Measurements from ENCODE around the gene FBXO31.
A peak's percentile ranks its signal among the peaks of the same experiment; 100 is the strongest.
"Not testable (repeated sequence)": the region's sequence is repeated elsewhere in the genome, so short reads cannot be mapped to it uniquely, and the experiment has no call there.

Gene FBXO31

DNA sequence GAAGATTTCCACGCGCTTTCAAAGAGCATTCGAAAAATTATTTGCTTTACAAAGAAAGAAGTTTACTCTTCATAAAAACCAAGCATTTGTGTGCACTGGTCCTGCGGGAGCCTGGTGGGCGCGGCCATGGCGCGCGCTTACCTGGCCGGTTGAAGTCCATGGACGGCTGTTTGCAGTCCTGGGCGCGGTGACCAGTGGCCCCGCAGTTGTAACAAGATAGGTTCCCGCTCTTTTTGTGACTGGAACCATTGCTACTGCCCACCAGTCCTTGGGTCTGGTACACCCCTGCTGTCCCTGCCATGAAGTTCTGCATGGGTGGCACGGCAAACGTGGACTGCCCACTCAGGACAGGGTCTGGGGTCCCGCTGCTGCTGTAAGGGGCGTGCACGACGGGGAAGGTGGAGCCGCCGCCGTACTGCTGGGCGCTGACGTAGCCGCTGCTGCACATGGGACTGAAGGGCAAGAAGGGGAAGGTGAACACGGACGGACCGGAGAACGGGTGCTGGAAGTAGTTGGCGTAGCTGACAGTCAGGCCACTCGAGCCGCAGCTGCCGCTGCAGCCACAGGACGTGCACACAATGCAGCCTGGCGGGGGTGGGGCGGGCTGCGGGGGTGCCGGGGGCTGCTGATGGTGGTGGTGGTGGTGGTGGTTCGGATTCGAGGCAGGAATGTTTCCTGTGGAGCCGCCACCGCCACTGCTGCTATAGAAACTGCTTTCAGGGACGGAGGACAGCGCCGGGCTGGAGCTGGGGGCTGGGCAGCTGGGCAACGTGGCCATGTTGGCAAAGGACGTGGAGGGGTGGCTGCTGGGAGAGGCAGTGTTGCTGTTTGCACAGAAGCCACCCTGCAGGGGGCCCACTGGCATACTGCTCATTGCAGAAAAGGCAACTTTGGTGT is 28.0 kb upstream of the FBXO31 start:
- DNase-seq, result no peak

DNA sequence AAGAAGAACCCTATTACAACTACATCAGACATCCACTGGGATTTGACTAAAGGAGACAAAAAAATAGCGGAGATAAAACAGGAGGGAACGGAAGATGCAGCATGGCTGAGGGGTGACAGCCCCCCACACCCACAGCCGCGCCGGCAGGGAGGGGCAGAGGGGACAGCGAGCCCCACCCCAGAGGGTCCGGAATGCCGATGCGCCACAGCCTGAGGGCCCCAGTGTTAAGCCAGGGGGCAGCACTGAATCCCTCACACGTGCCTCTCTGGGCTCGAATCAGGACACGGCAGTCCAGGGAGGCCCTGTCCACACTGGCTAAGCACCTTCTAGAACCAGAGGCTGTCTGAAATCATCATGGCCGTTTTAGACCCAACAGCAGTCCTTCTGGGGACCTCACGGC is 27.4 kb upstream of the FBXO31 start:
- no peak for DNase-seq

DNA sequence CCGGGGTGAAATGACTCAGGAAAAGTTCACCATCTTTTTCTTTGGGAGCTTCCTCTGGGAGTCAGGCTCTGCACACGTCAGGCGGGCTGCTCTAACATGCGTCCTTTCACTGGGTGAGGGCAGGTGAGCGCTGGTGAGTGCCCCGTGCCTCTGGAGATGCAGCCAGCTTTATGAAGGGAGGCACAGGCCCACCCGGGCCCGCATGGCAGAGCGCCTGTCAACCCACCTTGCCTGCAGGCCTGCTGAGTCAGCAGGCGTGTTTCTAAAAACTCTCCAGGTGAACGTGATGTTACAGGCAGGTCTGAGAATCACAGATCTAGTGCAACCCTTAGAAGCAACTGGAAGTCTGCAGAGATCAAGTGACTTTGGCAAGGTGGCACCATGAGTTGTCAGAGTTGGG is 27.0 kb upstream of the FBXO31 start:
- no peak for DNase-seq

DNA sequence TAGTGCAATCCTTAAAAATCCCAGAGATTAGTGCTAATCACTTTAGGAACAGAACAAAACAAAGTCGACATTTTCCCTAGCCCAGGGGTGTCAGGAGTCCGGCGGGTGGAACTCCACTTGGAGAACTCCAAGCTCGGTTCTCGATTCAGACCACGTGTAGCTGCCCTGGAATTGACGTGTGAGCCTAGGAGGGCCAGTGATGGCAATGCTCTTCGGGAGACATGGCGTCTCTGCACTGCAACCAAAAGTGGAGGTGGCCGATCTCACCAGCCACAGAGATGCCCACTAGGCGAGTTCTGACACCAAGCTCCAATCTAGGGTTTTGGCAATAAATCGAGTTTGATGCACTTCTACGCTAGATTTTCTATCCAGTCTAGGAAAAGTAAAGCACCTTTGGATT is 26.2 kb upstream of the FBXO31 start:
- no peak for DNase-seq

DNA sequence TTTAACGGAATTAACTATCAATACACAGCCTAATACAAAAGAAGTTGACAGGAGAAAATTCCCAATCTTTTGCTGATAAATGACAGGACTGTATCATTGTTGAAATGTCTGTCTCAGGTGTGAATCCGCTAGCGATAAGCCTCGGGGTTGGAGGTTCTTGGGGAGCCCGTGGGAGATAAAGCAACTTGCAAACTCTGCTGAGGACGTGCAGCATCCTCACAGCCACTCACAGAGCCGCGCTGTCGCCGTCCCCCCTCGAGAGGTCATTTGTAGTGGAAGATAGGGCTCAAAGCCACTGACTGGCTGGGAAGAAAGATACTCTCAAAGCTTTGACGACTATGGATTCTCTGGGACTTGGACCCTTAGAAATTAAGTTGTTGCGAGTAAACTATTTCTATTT is 25.6 kb upstream of the FBXO31 start:
- DNase-seq, result no peak

DNA sequence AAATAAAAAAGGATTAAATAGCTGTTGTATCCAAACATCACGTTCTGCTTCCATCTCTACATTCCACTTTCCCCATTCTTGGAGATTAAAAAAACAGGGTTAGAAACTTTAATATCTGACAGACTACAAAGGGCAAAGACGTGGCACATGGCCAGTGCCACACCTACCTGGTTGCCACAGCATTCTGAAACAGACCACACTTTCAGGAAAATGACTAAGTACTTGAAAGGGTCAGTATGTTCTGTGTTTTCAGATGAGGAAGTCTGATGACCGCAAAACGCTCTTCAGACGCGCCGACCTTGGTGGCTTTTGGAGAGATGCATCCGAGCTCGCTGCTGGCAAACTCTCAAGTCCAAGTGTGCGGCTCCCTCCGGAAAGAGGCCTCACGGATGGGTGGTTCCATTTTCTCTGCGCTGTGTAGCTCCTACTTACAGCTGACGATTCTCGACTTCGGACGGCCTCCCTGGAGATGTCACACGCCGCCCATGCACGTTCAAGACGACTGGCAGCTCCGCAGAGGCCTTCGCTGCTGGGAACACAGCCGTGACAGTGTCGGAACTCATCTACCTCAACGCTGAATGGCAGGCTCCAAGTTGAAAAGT is 24.0 kb upstream of the FBXO31 start:
- no peak for DNase-seq

DNA sequence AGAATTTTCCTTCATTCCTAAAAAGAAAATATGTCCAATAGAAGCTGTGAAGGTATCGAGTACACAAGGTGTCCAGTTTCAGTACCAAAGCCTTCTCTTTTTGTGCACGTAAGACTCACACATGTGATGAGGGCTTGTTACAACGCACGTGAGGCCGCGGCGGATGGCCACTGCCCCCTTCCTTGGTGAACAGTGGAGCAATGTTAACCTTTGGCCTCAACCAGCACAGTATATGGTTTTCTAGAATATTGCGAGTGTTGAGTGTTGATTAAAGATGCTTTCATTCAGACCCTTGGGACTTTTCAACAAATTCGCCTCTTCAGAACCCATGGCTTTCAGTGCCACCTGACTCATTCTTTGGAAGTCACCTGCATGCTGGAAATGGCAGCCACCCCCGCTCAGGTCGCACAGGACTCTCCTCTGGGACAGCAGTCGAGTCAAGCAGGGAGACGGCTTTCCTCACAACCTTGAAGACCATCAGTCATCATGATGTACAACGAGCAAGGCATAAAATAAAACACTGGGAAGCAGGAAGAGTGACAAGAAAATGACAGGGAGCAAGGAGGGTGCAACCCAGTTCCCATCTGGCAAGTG is 23.0 kb upstream of the FBXO31 start:
- DNase-seq, result no peak

DNA sequence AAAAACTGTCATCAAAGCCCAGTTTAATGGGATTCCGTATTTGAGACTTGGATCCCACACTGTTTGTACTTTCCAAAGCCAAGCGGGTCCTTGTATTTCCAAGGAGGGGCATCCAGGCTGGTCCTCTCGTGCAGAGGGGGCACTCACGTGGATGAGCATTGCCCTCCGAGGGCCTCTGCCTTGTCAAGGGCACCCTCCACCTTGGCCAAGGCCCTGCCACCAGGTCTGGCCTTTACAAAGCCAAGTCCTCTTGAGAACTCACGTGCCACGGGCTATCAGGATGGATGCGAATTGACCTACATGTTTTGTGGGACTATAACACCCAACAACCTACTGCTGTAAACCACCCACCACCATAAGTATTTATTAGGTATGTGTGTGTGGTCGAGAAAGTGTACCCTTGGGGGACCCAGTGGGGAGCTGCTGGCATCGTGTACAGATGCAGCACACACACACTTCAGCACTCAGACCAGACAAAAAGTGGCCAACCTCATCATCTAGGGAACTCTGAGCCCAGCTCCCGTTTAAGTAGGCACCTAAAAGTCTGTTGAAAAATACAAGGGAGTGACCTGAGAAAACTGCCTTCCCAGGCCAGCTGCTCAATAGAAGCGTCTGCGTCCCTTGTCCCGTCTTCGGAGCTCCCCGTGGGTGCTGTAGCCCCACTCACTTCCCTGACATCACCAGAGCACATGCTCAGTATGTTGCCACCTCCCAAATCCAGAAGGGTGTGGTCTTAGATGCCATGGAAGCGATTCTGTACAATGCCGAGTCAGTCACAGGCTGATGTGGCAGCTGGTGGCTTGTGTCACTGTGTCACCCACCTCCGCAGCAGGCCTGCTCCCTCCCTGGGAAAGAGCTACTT is 21.4 kb upstream of the FBXO31 start:
- no peak for DNase-seq

DNA sequence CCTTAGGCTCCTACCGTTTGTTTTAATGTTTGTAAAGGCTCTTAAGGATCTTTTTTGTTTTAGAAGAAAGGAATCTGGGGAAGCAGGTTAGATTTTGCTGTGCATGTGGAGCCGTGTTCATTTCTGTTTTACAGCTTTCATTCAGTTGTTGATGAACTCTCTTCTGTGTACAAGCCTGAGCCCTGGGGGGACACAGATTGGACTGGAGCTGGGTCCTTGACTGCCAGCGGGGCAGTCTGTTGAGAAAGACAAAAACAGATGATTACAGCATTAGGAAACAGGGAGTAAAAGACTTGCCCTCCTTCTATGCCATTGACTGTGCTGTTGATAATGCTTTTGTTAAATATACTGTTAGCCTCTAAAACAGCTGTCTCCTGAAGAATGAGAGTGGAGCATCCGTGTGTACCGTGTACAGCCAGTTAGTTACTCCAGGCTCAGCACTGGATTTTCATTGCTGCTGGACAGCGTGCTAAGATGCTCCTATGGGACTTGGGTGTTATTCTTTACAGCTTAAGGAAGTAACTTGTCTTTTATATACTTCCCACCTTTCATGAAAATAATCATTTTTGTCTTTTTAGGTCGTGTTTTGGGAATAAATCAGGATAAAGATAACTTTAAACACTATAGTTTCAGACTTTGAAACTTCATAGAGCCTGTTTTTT is 11.7 kb upstream of the FBXO31 start:
- DNase-seq, result no peak

DNA sequence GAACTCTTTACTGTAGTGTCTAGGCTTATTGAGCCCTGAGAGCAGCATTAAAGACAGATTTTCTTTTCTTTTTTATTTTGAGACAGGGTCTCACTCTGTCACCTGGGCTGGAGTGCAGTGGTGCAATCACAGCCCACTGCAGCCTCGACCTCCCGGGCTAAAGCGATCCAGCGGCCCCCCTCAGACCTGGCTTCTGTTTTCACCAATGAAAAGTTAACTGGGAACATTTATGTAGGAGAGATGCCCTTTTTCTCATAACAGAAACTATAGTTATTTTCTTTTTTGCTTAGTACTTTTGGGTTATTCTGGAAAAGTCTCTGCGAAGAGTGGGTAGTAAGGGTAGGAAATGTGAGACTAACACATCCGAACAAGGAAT is 10.1 kb upstream of the FBXO31 start:
- DNase-seq, result no peak

DNA sequence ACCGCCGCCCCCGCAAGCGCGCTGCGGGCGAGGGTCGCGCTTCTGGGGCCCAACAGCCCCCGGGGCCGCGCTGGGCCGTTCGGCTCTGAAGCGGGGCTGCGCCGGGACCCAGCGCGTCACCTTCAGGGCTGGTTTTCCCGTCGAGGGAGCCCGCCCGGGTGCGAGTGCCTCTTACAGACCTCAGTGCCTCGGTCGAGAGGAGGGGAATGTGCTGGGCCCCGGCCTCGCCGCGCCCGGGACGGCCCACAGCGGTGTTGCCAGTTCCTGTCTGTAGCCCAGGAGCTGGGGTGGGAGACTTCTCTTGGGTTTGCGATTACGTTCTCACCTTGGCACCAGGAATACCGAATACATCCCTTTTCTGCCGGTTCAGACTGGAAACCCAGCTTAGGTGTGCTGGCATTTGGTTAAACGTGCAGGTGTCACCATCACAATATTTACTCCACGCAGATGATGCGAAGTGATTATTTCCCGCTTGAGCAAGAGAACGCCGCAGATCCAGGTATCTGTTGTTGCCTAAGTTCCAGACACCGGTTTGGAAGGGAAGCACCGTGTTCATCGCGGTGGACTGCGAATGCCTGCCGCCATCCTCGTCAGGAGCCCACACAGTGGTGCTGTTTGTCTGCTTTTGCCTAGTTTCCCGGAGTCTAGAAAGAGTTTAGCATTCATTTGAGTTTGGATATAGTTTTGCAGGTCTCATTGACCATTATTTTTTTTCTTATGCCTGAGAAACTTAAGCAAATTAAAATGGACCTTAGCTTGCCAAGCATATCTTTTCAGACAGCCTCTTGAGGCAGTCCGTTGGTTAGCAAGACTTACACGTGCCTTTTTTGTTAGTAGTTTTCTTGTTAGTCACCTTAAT is 9.5 kb upstream of the FBXO31 start:
- no peak for DNase-seq

DNA sequence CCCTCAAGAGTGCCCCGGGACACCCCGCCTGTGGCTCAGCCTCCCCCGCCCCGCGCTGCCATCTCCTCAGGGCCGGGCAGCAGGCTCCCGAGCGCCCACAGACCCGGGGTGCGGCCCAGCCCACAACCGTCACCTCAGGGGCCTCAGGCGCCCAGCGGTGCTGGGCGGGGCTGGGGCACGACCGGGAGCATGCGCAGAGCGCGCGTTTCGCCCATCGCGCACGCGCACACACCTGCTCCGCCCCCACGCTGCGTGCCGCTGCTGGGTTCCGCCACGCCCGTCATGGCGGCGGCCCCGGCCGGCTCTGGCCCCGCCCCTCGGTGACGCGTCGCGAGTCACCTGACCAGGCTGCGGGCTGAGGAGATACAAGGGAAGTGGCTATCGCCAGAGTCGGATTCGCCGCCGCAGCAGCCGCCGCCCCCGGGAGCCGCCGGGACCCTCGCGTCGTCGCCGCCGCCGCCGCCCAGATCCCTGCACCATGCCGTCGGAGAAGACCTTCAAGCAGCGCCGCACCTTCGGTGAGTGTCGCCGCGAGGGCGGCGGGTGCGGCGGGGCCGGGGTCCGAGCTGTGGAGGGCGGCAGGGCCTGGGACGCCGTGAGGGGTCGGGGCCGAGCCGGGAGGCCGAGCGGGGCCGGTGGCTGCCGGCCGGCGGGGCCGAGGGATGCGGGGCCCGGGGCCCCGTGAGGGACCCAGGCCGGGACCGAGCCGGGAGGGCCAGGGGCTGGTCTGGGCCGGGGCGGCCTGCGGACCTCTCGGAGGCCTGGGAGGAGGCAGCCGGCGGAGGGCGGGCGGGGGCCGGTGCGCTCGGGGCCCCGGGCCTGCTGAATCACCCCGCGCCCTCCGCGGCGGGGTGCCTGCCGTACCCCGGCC is 8.6 kb upstream of the FBXO31 start, which contains the start of gene MAP1LC3B:
TSS of gene MAP1LC3B (plus strand) at position 387 of the 871 bp plus-strand sequence. CDS start at position 479, 92 bp downstream.
- DNase-seq, result peak; percentile 80

DNA sequence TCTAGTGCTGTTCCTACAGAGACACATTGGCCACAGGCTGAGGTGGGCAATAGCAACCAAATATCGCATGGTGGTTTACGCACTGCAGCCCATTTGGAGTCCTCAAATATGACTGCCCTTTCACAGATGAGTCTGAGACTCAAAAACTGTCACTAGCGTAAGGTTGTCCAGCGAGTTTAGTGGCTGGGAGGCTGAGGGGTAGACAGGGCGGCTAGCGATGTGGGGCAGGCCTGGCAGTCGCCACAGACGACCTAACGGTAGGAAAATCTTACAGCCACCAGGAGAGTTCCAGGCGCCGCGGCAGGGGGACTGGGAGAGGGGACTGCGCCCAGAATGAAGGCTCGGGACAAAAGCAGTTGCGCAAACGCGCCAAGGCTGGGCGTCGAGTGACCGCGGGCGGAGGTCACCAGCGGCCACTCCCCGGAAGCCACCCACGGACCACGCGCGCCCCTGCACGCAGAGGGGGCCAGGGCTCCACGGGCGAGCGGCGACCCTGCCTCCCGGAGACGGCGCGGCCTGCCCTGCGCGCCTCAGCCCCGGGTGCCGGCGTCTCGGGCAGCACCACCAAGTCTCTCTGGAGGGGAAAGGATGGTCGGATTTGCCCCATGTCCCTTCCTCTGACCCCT is 7.9 kb upstream of the FBXO31 start:
- no peak for DNase-seq

DNA sequence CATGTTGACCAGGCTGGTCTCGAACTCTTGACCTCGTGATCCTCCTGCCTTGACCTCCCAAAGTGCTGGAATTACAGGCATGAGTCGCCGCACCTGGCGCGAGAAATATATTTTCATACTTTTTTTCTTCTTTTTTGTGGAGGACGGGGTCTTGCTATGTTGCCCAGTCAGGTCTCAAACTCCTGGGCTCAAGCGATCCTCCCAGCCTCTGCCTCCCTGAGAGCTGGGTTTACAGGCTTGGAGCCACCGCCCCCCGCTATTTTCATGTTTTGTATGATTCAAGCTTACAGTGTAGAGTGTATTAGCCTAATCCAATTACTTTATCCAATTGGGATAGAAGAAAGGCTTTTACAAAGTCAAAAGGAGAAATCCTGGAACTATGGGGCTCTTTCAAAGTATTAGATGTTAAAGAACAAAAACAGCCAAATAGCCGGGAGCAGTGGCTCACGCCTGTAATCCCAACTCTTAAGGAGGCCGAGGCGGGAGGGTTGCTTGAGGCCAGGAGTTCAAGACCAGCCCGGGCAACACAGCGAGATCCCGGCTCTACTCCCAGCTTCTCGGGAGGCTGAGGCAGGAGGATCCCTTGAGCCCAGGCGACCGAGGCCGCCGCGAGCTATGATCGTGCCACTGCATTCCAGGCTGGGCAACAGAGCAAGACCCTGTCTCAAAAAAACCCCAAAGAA is 7.2 kb upstream of the FBXO31 start:
- DNase-seq, result no peak

DNA sequence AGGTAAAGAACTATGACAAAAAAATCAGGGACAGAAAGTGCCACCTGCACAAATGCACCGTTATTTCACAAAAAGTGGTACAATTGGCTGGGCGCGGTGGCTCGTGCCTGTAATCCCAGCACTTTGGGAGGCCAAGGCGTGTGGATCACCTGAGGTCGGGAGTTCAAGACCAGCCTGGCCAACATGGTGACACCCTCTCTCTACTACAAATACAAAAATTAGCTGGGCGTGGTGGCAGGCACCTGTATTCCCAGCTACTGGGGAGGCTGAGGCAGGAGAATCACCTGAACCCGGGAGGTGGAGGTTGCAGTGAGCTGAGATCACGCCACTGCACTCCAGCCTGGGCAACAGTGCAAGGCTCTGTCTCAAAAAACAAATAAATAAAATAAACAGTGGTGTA is 6.3 kb upstream of the FBXO31 start:
- DNase-seq, result not testable (repeated sequence)

DNA sequence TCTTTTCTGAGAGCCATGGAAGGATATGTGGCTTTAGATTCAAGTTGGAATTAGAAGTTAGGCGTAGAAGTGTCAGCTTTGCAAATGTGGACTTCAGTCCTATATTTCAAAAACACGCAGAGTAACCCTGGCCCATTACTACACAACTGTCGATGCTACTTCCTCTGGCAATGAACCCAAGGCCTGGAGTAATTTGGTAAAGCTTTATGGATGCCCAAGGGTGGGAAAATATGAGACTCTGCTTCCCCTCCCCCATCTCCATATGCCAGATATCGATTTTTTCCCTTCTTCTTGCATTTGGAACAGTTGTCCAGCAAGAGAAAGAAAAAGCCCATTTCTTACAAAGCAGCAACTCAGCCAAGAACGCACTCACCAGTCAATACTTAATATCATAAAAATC is 5.7 kb upstream of the FBXO31 start:
- no peak for DNase-seq

DNA sequence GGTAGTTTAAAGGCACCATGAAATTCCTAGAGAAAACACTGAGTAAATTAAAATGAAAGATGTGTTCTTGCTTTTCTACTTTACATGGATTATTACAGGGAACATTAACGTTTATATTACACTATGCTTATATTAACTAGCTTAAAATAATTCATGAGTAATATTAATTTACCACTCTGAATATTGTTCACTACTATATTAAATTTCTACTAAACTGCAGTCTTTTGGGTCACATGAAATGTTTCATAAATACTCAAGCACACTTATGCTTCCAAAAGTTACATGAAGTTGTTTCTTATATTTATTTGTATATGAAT is 5.2 kb upstream of the FBXO31 start:
- DNase-seq, result no peak

DNA sequence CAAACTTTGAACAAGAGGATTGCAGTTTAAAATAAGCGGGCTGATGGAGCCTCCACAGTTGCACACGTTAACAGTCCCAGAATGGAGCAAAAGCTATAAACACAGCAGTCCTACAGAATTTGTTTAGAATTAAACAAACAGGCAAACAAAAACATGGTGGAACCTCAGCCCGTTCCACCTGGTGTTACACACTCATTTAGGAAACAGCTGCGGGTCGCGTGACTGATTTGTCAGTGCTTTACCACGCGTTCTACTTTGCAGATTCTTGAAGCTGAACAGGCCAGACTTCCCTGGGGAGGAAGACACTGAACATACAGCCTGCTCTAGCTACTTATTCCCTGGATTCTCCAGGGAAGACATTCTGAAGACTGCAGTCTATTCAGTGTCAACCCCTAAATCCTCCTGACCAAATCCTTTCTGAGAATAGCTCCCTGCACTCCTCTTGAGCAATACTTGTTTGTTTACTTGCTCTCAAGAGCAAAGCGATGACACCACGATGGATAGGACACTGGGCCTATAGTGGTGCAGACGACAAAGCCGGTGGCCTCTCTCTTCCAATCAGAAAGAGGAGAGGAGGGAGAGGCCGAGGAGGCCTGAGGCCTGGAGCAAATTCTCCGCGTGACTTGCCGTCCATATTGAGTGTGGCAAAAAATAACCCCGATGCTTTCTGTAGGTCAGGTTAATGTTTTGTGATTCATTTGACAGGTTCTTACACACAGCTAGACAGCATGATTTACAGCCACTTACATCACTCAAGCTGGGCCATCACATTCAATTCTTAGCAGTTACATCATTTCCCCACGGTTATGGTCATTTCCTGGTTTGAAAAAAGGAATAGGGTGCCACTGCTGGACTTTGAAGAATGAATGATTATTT is 4.6 kb upstream of the FBXO31 start:
- peak; percentile 90 for DNase-seq

DNA sequence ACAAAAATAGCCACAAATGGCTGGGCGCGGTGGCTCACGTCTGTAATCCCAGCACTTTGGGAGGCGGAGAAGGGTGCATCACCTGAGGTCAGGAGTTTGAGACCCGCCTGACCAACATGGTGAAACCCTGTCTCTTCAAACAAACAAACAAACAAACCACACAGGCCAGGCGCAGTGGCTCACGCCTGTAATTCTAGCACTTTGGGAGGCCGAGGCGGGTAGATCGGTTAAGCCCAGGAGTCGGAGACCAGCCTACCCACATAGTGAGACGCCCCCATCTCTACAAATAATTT is 1.2 kb upstream of the FBXO31 start:
- not testable (repeated sequence) for DNase-seq
